Measurements from ENCODE around the gene VPS9D1.
A peak's percentile ranks its signal among the peaks of the same experiment; 100 is the strongest.

VPS9D1 gene

GRCh38 chr16:89732142-89732917, 11.6 kb upstream of the VPS9D1 start:
- DNase-seq, result no peak

GRCh38 chr16:89730610-89731234, 10.0 kb upstream of the VPS9D1 start:
- DNase-seq, result no peak

- no peak for DNase-seq
Measured at GRCh38 chr16:89729863-89730593, 9.3 kb upstream of the VPS9D1 start.

DNA sequence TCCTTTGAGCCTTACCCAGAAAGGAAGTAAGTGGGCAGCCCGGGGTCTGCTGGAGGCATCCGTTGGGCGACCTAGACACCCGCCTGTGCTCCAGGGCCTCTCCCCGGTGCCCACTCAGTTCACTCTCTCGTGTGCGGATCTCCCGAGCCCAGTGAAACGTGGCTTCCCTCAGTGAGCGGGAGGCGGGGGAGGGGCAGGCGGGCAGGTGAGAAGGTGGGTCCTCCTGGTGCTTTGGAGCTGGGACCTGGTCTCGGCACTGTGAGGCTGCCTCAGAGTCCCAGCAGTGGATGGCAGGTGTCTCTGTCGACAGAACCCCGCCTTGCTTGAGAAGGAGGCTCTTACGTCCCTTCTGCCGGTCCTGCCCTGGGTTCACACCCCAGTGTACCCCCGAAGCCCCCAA, 8.6 kb upstream of the VPS9D1 start:
- no peak for DNase-seq

DNA sequence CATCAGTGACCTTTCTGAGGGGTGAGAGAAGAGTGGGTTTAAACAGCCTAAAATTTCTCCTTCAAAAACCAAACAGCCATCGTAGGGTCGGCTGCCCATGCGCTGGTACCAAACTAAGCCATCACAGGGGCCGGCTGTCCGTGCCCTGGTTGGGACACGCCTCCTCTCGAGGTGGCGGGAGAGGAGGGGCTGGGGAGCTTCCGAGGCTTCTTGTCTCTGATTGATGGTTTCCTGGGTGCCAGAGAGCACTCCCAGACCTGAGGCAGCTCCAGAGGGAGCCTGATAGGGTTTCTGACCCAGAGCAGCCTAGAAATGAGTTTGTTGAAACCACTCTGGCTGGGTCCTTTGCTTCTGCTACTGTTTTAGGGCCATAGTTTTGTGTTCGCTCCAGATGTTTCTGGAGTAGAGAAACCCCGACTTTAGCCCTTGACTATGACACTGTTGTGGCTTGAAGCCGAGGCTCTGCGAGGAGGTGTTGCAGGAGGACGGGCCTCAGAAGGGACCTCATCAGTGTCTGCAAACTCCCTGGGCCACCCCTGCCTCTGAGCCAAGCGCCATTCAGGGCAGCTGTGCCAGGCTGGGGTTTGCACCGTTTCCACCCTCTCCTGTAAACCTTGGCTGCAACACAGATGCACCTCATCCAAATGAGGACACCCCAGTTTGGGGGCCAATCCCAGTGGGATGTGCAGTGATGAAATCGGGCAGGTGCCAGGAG, 6.9 kb upstream of the VPS9D1 start:
- no peak for DNase-seq

- DNase-seq, result peak; percentile 62
Measured at GRCh38 chr16:89723279-89724250, 2.9 kb upstream of the VPS9D1 start.

DNA sequence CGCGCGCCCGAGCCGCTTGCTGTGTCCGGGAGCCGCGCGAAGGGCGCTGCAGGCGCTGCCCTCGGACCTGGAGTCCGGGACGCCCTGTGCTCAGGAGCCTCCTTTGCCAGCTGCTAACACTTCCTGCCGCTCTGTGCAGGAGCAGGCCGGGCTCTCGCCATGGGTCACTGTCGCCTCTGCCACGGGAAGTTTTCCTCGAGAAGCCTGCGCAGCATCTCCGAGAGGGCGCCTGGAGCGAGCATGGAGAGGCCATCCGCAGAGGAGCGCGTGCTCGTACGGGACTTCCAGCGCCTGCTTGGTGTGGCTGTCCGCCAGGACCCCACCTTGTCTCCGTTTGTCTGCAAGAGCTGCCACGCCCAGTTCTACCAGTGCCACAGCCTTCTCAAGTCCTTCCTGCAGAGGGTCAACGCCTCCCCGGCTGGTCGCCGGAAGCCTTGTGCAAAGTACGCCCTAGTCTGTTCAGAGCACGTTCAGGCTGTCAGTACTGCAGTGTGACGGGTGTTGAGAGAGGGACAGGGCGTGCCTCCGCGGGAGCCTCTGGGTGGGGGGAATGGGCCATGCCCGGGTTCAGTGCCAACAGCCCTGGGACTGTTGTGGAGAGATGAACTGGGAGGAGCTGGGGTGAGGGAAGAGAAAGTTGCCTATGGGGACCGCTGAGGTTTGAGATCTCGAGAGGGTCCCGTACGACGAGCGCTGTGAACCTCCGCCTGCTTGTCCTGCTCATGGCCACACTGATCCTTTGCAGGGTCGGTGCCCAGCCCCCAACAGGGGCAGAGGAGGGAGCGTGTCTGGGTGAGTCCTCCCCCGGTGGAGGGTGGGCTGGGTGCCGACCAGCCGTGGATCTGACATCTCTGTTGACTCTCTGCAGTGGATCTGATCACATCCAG, 1.9 kb upstream of the VPS9D1 start:
- DNase-seq, result peak; percentile 39 to 64

DNA sequence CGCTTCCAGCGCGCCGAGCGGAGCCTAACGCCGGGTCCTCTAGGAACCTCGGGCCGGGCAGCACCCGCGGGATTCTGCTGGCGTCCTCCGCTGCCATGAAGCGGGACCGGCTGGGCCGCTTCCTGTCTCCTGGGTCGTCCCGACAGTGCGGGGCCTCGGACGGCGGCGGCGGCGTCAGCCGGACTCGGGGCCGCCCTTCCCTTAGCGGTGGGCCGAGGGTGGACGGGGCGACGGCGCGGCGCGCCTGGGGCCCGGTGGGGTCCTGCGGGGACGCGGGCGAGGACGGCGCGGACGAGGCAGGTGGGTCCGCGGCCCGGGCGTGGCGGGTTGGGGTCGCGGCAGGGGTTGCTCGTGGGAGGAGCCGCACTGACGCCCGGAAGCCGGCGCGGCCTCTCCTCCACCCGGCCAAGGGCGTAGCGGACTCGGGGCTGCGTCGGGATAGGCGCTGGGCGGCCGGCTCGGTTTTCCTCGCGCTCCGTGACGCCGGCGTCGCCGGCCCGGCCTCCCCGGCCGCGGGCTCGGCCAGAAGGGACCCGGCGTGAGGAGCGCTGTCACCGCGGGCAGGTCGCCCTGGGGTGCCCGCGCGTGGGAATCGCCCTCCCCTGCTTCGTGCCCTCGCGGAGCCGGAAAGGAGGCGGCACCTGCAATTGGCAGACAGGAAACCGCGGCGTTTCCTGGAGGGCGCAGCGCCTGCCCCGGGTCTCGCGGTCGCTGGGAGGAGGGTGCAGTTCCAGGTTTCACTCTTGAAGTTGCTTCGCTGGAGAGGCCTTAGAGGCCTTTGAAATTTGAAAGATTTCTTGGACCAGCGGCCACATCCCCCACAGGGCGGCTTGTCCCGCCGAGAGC, 1.1 kb upstream of the VPS9D1 start:
- DNase-seq, result peak; percentile 87 to 91

DNA sequence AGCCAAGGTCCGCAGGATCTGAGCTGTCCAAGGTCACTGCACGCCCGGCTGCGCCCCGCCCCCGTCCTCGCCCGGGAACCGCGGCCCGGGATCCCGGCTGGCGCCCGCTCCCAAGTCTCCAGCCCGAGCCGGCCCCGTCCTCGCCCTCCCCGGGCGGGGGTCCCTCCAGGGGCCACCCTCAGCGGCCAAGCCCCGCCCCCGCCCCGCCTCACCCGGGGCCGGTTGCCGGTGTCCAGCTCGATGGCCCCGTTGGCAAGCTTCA, 216 bp downstream of the VPS9D1 start:
- DNase-seq, result peak in 1 of 2 donors; percentile 23

- no peak for DNase-seq
Measured at GRCh38 chr16:89717688-89718505, 2.8 kb downstream of the VPS9D1 start.

- no peak for DNase-seq
Measured at GRCh38 chr16:89716916-89717687, 3.6 kb downstream of the VPS9D1 start.

DNA sequence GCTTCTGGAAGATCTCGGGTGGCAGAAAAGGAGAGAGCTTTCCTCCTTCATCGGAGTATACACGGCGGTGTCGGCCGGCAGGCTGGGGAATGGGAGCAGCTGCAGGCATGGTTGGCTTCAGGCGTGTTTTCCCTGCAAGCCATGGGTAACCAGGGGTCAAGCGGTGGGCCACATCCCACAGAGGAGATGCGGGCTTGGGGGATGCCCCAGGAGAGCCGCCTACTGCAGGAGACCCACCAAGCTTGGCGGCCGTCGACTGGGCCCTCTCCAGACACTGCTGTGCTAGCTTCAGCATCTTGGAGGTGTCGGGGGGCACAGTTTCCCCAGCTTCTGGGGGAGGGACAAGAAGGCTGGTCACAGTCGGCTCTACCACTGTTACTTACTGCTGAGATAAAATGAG, 4.2 kb downstream of the VPS9D1 start:
- DNase-seq, result no peak

- no peak for DNase-seq
Measured at GRCh38 chr16:89712274-89712781, 8.4 kb downstream of the VPS9D1 start.

GRCh38 chr16:89711601-89712273, 9.0 kb downstream of the VPS9D1 start:
- DNase-seq, result peak; percentile 77 to 84

DNA sequence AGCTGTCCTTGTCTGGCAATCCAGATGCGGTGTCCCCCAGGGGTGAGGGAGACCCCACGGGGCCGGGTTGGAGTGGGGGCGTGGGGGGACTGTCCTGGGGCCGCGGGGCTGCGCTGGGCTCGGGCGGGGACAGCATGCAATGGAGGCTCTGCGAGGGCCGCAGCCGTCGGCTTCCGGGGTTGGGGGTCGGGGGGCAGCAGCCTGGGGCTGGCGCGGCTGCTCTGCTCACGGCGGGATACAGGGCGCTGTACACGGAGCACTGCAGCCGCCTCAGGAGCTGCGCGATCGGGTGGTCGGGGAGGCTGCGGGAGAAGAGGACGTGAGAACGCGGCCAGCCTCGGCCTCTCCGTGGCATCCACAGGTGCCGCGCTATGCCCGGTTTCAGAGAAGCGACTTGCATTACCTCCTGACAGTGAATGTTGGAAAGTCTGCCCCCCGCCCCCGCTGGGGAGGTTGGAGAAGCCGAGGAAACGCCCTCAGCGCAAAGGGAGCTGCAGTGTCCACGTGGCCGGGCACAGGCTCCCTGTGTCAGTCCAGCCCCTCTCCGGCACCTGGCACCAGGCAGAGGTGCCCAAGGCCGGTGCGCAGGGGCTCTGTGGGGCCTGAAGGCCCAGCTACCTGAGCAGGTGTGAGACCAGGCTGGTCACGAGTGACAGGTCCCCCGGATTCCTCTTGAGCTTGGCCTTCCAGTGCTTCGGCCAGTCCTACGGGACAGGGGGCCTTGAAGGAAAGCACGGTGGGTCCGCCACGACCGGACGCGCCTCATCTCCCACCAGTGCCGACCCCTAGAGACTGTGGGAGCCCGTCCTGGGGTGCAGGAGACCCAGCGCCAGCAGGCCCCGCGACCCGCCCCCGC, 9.8 kb downstream of the VPS9D1 start:
- DNase-seq, result no peak

DNA sequence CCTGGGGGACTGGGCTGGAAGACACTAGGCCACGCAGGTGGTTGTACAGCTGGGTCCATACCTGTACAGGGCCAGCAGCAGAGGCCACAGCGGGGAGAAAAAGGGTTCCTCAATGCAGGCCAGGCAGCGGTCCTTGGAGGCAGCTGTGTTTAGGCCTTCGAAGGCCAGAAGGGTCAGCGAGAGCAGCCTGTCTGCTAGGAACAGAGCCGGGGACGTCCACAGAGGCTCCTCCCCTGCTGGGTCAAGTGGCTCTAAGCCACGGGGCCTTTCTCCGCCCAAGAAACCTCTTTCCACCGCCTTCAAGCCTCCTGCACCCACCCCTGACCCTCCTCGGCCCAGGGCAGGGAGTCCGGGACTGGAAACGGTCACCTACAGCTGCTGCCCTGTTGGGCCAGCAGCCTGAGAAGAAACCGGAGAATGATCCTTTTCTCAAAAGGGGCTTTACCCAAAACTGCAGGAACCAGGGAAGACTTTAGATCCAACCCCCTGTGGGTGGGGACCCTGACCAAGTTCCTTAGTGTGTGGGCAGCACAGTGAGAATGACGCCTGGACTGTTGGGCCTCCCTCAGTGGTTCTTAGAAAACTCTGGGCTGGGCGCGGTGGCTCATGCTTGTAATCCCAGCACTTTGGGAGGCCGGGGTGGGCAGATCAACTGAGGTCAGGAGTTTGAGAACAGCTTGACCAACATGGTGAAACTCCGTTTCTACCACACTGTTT, 10.8 kb downstream of the VPS9D1 start:
- no peak for DNase-seq
